ENCODE results near the gene SPATA46. TPM values are rescaled to one million over a fixed set of nuclear protein-coding genes. Genes with fewer than 3 reads are reported as not detected.

SPATA46 gene
- polyA plus RNA-seq, 1 of the 3 experiments (the other 2 are of a cell fraction) = not detected

GRCh38 chr1:162327788-162328165 is 48.9 kb downstream of the SPATA46 start:
- Histone ChIP-seq H3K27ac (ENCODE audit: low read depth in 2 of 2, low read length in 1 of 2) (no peak overlapping the region), H3K27me3 (ENCODE audit: insufficient read depth) (peaks cover 15% of the 10 kb centered on the region; the same call in 1 of the 2 replicates), H3K36me3 (replicated peaks in 1 of 2; ENCODE audit: control insufficient read depth in 1 of 2, insufficient read depth in 2 of 2, low read length in 1 of 2) (no peaks in the 10 kb centered on the region), H3K4me2 (no peak overlapping the region), H3K9ac (no peak overlapping the region), H3K4me3 (ENCODE audit: low read depth in 2 of 2, low read length in 1 of 2) (no peak overlapping the region), H4K20me1 (ENCODE audit: insufficient read depth) (no peaks in the 10 kb centered on the region), H3K9me2 (no peaks in the 10 kb centered on the region), H2AFZ (ENCODE audit: low read depth) (no peak overlapping the region), H3F3A (replicated peaks; ENCODE audit: insufficient read depth) (no peaks in the 10 kb centered on the region), H3K79me2 (ENCODE audit: insufficient read depth) (no peaks in the 10 kb centered on the region), H3K4me1 (ENCODE audit: control insufficient read depth in 1 of 2, insufficient read depth in 2 of 2, low read depth in 1 of 2, low read length in 1 of 2) (peaks cover 0 to 6% of the 10 kb centered on the region in 2 experiments; a peak in 1 of 4 replicates), H3K9me3 (no peaks in the 10 kb centered on the region)
- ChIA-PET CTCF (interaction anchor here (0.8 to 1.1 kb wide), 2 partner anchors 12 to 64 kb away, joined by 3 read pairs; no protein-coding TSS in a partner anchor), POLR2A (no interaction called here)
- no peak for DNase-seq
- TF ChIP-seq EZH2phosphoT487 (IDR thresholded peaks at IDR 0.05; ENCODE audit: borderline replicate concordance, low read depth) (no peak), NFIC (IDR thresholded peaks at IDR 0.05; ENCODE audit: borderline replicate concordance) (no peak), YY1 (IDR thresholded peaks at IDR 0.05; ENCODE audit: low read depth) (no peak), TEAD4 (IDR thresholded peaks at IDR 0.05; ENCODE audit: borderline replicate concordance, insufficient read depth) (no peak), CTCF (IDR thresholded peaks at IDR 0.05) (no peak), JUND (IDR thresholded peaks at IDR 0.05) (no peak), MEF2A (IDR thresholded peaks at IDR 0.05; ENCODE audit: borderline replicate concordance, low read depth) (no peak), RXRA (IDR thresholded peaks at IDR 0.05; ENCODE audit: borderline replicate concordance, low read depth) (no peak), TAF1 (IDR thresholded peaks at IDR 0.05; ENCODE audit: borderline replicate concordance, low read depth, low read length) (no peak), IRF3 (IDR thresholded peaks at IDR 0.05; ENCODE audit: low read depth, low read length) (no peak), CHD2 (IDR thresholded peaks at IDR 0.05; ENCODE audit: low read length, partially characterized antibody) (no peak), SMC3 (IDR thresholded peaks at IDR 0.05; ENCODE audit: low read depth, low read length) (no peak), FOXM1 (IDR thresholded peaks at IDR 0.05; ENCODE audit: low read depth) (no peak), POLR2AphosphoS5 (IDR thresholded peaks at IDR 0.05; ENCODE audit: low read depth, low read length) (no peak)
- TF ChIP-seq, protein P1, sequence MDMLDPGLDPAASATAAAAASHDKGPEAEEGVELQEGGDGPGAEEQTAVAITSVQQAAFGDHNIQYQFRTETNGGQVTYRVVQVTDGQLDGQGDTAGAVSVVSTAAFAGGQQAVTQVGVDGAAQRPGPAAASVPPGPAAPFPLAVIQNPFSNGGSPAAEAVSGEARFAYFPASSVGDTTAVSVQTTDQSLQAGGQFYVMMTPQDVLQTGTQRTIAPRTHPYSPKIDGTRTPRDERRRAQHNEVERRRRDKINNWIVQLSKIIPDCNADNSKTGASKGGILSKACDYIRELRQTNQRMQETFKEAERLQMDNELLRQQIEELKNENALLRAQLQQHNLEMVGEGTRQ (IDR thresholded peaks at IDR 0.05; ENCODE audit: borderline replicate concordance, low read depth, low read length) = no peak
- WGBS (ENCODE audit: low lambda C conversion rate) = 93% methylated on average over 1 of the region's 1 CpG
